TTC549 (cell line): ENCODE measurements around the gene LUC7L2.
"Not testable (repeated sequence)": the region's sequence is repeated elsewhere in the genome, so short reads cannot be mapped to it uniquely, and the experiment has no call there.

Experiments
- FAIRE-seq: peaks from 2 replicates; lab custom pipeline; 2012; peaks lifted over from hg19 to GRCh38; lab: Jason Lieb, UNC

The LUC7L2 gene

GRCh38 chr7:139396323-139396951, 36.7 kb downstream of the LUC7L2 start:
- no peak for FAIRE-seq

- FAIRE-seq, result no peak
Measured at GRCh38 chr7:139397192-139397591, 37.5 kb downstream of the LUC7L2 start.

GRCh38 chr7:139403601-139404000, 43.9 kb downstream of the LUC7L2 start:
- no peak for FAIRE-seq

GRCh38 chr7:139407555-139407954, 47.9 kb downstream of the LUC7L2 start:
- FAIRE-seq, result no peak

- FAIRE-seq, result not testable (repeated sequence)
Measured at GRCh38 chr7:139414743-139415402, 55.2 kb downstream of the LUC7L2 start.

- no peak for FAIRE-seq
Measured at GRCh38 chr7:139416405-139416804, 56.7 kb downstream of the LUC7L2 start.

GRCh38 chr7:139417478-139417877, 57.8 kb downstream of the LUC7L2 start:
- FAIRE-seq, result no peak

- FAIRE-seq, result no peak
Measured at GRCh38 chr7:139421123-139421522, 61.4 kb downstream of the LUC7L2 start.

GRCh38 chr7:139422126-139422525, 62.4 kb downstream of the LUC7L2 start:
- FAIRE-seq, result no peak

- FAIRE-seq, result no peak
Measured at GRCh38 chr7:139423091-139423490, 63.4 kb downstream of the LUC7L2 start.

GRCh38 chr7:139424004-139424403, 64.3 kb downstream of the LUC7L2 start:
- no peak for FAIRE-seq

GRCh38 chr7:139425701-139426100, 66.0 kb downstream of the LUC7L2 start:
- FAIRE-seq, result not testable (repeated sequence)

GRCh38 chr7:139426258-139427028, 66.7 kb downstream of the LUC7L2 start:
- FAIRE-seq, result no peak

GRCh38 chr7:139427029-139427420, 67.3 kb downstream of the LUC7L2 start:
- FAIRE-seq, result no peak

GRCh38 chr7:139427788-139428187, 68.1 kb downstream of the LUC7L2 start:
- FAIRE-seq, result no peak

GRCh38 chr7:139429735-139430134, 70.0 kb downstream of the LUC7L2 start:
- FAIRE-seq, result not testable (repeated sequence)

GRCh38 chr7:139430443-139430842, 70.7 kb downstream of the LUC7L2 start:
- FAIRE-seq, result no peak

- FAIRE-seq, result no peak
Measured at GRCh38 chr7:139431010-139431409, 71.3 kb downstream of the LUC7L2 start.

- FAIRE-seq, result no peak
Measured at GRCh38 chr7:139431459-139431858, 71.8 kb downstream of the LUC7L2 start.

GRCh38 chr7:139436806-139437205, 77.1 kb downstream of the LUC7L2 start:
- no peak for FAIRE-seq

- no peak for FAIRE-seq
Measured at GRCh38 chr7:139439375-139439774, 79.7 kb downstream of the LUC7L2 start.

- no peak for FAIRE-seq
Measured at GRCh38 chr7:139441961-139442360, 82.3 kb downstream of the LUC7L2 start.
